ENCODE data around the gene CBLN3.

DNA sequence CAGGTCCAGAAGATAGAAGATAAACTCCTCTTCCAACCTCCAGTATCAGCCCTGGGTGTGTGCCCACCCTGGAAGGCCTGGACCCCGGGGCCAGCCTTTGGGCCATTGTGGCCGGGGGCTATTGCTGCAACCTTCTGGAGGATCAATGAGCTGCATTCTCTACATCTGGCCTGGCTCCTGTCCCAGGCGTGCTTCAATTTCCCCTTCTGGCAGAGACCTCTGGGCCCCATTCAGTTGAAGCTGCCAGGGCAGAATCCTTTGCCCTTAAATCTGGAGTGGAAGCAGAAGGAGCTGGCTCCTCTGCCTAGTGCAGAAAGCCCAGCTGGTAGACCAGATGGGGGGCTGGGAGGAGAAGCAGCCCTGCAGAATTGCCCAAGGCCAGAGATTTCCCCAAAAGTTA lies 20.7 kb downstream of the CBLN3 start:
- TF ChIP-seq, protein P1, sequence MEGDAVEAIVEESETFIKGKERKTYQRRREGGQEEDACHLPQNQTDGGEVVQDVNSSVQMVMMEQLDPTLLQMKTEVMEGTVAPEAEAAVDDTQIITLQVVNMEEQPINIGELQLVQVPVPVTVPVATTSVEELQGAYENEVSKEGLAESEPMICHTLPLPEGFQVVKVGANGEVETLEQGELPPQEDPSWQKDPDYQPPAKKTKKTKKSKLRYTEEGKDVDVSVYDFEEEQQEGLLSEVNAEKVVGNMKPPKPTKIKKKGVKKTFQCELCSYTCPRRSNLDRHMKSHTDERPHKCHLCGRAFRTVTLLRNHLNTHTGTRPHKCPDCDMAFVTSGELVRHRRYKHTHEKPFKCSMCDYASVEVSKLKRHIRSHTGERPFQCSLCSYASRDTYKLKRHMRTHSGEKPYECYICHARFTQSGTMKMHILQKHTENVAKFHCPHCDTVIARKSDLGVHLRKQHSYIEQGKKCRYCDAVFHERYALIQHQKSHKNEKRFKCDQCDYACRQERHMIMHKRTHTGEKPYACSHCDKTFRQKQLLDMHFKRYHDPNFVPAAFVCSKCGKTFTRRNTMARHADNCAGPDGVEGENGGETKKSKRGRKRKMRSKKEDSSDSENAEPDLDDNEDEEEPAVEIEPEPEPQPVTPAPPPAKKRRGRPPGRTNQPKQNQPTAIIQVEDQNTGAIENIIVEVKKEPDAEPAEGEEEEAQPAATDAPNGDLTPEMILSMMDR (IDR thresholded peaks at IDR 0.05): no peak
- TF ChIP-seq EP300 (IDR thresholded peaks at IDR 0.05; ENCODE audit: low read depth) (no peak), POLR2AphosphoS5 (IDR thresholded peaks at IDR 0.05) (no peak), POLR2A (IDR thresholded peaks at IDR 0.05) (no peak)
